Left ventricle myocardium inferior (tissue), 1 donor: ENCODE results near the gene PTPRM. TPM values are rescaled to one million over a fixed set of nuclear protein-coding genes. Genes with fewer than 3 reads are reported as not detected.

ENCODE experiments used
- DNase-seq: peaks from one replicate; pipeline ENCODE4 v3.0.0-alpha.2; 2020
- H3K27ac ChIP-seq: fragments of 200-600 bp; replicated peaks from 2 replicates; pipeline ENCODE4 v1.8.0; 2021
- H3K27me3 ChIP-seq: fragments of 200-600 bp; 2 replicates; pipeline ENCODE4 v1.8.0; 2021; ENCODE audit warnings: low read depth
- H3K36me3 ChIP-seq: fragments of 200-600 bp; 2 replicates; pipeline ENCODE4 v1.8.0; 2021
- H3K4me1 ChIP-seq: fragments of 200-600 bp; 2 replicates; pipeline ENCODE4 v1.8.0; 2021
- H3K4me3 ChIP-seq: fragments of 200-600 bp; 2 replicates; pipeline ENCODE4 v1.8.0; 2021; ENCODE audit warnings: mild to moderate bottlenecking, moderate library complexity
- H3K9me3 ChIP-seq: fragments of 200-600 bp; replicated peaks from 2 replicates; pipeline ENCODE4 v1.8.0; 2021
- CTCF ChIP-seq: fragments of 200-600 bp; IDR thresholded peaks from 2 replicates; pipeline ENCODE4 v1.8.0; 2021; ENCODE audit warnings: antibody characterized with exemption, mild to moderate bottlenecking, borderline replicate concordance
- intact Hi-C: fragments of 100-400 bp; cut with micrococcal nuclease; formaldehyde crosslinking; loops from one replicate; pipeline ENCODE4 v1.11.0; 2022
- total RNA-seq: library from RNA; stranded (reverse); fragmentation: NEBNext Ultra II Directional; extraction: Animal tissue kit (Norgen Biotek cat#: 25700); gene quantifications from one replicate; pipeline ENCODE4 v1.2.1, GENCODE V29; 2021
- donor health status: DM: no; HTN: yes; CAD: no; lungs with severe emphysema.

Gene PTPRM
- total RNA-seq, 1 donor from 2014 or later: 132 TPM

- no peak for TF ChIP-seq CTCF
- Histone ChIP-seq H3K4me1 (no peaks in the 10 kb centered on the region), H3K36me3 (peaks cover 3% of the 10 kb centered on the region), H3K27ac (no peak overlapping the region), H3K4me3 (no peak overlapping the region), H3K27me3 (no peaks in the 10 kb centered on the region), H3K9me3 (no peaks in the 10 kb centered on the region)
- no peak for DNase-seq
- intact Hi-C loops: no loop called here
Measured at GRCh38 chr18:8124232-8125146, 557.4 kb downstream of the PTPRM start.

- Histone ChIP-seq H3K27me3 (no peaks in the 10 kb centered on the region), H3K36me3 (no peaks in the 10 kb centered on the region), H3K4me1 (no peaks in the 10 kb centered on the region), H3K9me3 (no peaks in the 10 kb centered on the region), H3K27ac (no peak overlapping the region), H3K4me3 (no peak overlapping the region)
- DNase-seq: no peak
- no peak for TF ChIP-seq CTCF
- intact Hi-C loops: no loop called here
Measured at GRCh38 chr18:8130096-8130495, 563.0 kb downstream of the PTPRM start.

- no peaks in the 10 kb centered on the region for H3K36me3 ChIP-seq
Measured at GRCh38 chr18:8133032-8133431, 565.9 kb downstream of the PTPRM start.

GRCh38 chr18:8133888-8134287 is 566.8 kb downstream of the PTPRM start:
- no peak overlapping the region for H3K4me3 ChIP-seq
- no peak for DNase-seq
- no peaks in the 10 kb centered on the region for H3K36me3 ChIP-seq
- no peak for TF ChIP-seq CTCF
- H3K4me1 ChIP-seq: peaks cover 15% of the 10 kb centered on the region
- H3K27ac ChIP-seq: no peak overlapping the region
- intact Hi-C loops: no loop called here
- H3K27me3 ChIP-seq: no peaks in the 10 kb centered on the region
- H3K9me3 ChIP-seq: no peaks in the 10 kb centered on the region

More at GRCh38 chr18:8133032-8133431, 565.9 kb downstream of the PTPRM start:
- intact Hi-C loops: no loop called here
- Histone ChIP-seq H3K4me1 (peaks cover 6% of the 10 kb centered on the region), H3K9me3 (no peaks in the 10 kb centered on the region), H3K27me3 (no peaks in the 10 kb centered on the region), H3K4me3 (no peak overlapping the region), H3K27ac (no peak overlapping the region)
- no peak for TF ChIP-seq CTCF
- DNase-seq: no peak

GRCh38 chr18:8139127-8139527 is 572.0 kb downstream of the PTPRM start:
- Histone ChIP-seq H3K36me3 (peaks cover 2% of the 10 kb centered on the region), H3K4me3 (no peak overlapping the region), H3K4me1 (peaks cover 62% of the 10 kb centered on the region), H3K27ac (peak overlapping the region; percentile 88), H3K9me3 (no peaks in the 10 kb centered on the region), H3K27me3 (no peaks in the 10 kb centered on the region)
- intact Hi-C loops: no loop called here
- peak; percentile 31 for TF ChIP-seq CTCF
- DNase-seq: peak; percentile 32
